A549 (cell line): ENCODE results near the gene TAC3.

Experiments used
- CTCF ChIP-seq: fragments of >200 bp; sonication (Bioruptor Twin); formaldehyde crosslinking; IDR thresholded peaks from 3 replicates; pipeline ENCODE4 v1.5.1; 2016
- MAZ ChIP-seq: fragments of 150-350 bp; IDR thresholded peaks from 2 replicates; pipeline ENCODE4 v1.6.1; 2014; ENCODE audit warnings: antibody characterized with exemption, low read depth, low read length, borderline replicate concordance
- MYC ChIP-seq: IDR thresholded peaks from 2 replicates; pipeline ENCODE4 v1.6.1; 2012; ENCODE audit warnings: mild to moderate bottlenecking, inconsistent platforms, low read length, improper control_type of control experiment, borderline replicate concordance

- TF ChIP-seq CTCF (no peak), MYC (no peak), MAZ (no peak)
Observed at GRCh38 chr12:57040211-57040610, 23.9 kb upstream of the TAC3 start.
